Effector memory CD4-positive, alpha-beta T cell (primary cell): ENCODE data around the gene KCNRG.
A peak's percentile ranks its signal among the peaks of the same experiment; 100 is the strongest.

Experiments
- DNase-seq, 3 donors: peaks; one replicate each; pipeline ENCODE4 v3.0.0-alpha.2; 2020
- H3K27ac ChIP-seq: 2 replicates; pipeline ENCODE4 v1.7.0; 2013; ENCODE audit warnings: mild to moderate bottlenecking, low read length, moderate library complexity; ENCODE audit not compliant: insufficient read depth, poor library complexity, severe bottlenecking
- H3K27me3 ChIP-seq: replicated peaks from 2 replicates; pipeline ENCODE4 v1.7.0; 2013; ENCODE audit warnings: mild to moderate bottlenecking, low read length; ENCODE audit not compliant: insufficient read depth, control insufficient read depth, poor library complexity, severe bottlenecking
- H3K36me3 ChIP-seq: 2 replicates; pipeline ENCODE4 v1.7.0; 2013; ENCODE audit warnings: mild to moderate bottlenecking, low read length, moderate library complexity; ENCODE audit not compliant: control insufficient read depth, insufficient read depth
- H3K4me1 ChIP-seq: 2 replicates; pipeline ENCODE4 v1.7.0; 2013; ENCODE audit warnings: low read length, mild to moderate bottlenecking; ENCODE audit not compliant: control insufficient read depth, insufficient read depth, poor library complexity, severe bottlenecking
- H3K4me3 ChIP-seq: 2 replicates; pipeline ENCODE4 v1.7.0; 2013; ENCODE audit warnings: low read length, low read depth, mild to moderate bottlenecking; ENCODE audit not compliant: insufficient read depth, poor library complexity, severe bottlenecking
- H3K9me3 ChIP-seq: 2 replicates; pipeline ENCODE4 v1.7.0; 2013; ENCODE audit warnings: mild to moderate bottlenecking, low read length, moderate library complexity; ENCODE audit not compliant: control insufficient read depth

Gene KCNRG

DNA sequence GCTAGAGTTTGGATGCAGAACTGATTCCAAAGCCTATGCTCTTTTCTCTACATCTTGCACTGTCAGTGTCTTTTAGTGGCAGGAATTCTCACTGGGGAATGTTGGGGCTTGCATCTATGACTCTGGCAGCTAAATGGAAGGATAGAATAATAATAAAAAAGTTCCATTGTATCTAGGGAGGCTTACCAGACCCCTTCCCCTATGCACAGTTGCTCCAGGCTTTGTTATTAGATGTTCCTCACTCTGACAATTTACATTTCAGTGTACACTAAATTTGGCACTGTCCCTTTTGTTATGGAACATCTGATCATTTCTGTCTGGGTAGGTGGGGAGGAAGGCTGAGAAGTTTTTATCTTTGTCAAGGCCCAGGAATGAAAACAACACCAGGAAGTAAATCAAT lies 22.1 kb upstream of the KCNRG start:
- Histone ChIP-seq H3K36me3 (no peaks in the 10 kb centered on the region), H3K4me3 (no peak overlapping the region), H3K27ac (no peak overlapping the region), H3K9me3 (no peaks in the 10 kb centered on the region), H3K4me1 (peaks cover 12% of the 10 kb centered on the region), H3K27me3 (no peaks in the 10 kb centered on the region)
- no peak for DNase-seq

DNA sequence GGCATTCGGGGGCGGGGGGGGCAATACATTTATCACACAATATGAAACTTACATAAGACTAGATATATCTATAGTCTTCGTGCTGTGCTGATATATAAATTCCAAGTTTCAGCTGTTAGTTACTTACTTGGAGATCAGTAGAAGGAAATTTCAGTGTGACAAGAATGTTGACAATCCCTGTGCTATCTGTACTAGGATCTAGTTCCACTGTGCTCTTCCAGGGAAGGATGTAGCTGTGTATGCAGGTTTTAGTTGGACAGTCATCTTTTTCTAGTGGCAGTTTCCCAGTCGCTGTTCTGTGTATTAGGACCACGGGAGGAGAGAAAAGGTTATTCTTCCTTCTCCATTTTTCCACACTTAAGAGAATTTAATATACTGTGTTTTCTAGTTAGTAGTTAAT lies 21.6 kb upstream of the KCNRG start:
- peaks cover 18% of the 10 kb centered on the region for H3K4me1 ChIP-seq
- H3K27me3 ChIP-seq = no peaks in the 10 kb centered on the region
- H3K36me3 ChIP-seq = no peaks in the 10 kb centered on the region
- H3K27ac ChIP-seq = no peak overlapping the region
- no peaks in the 10 kb centered on the region for H3K9me3 ChIP-seq
- H3K4me3 ChIP-seq = no peak overlapping the region
- DNase-seq = no peak

DNA sequence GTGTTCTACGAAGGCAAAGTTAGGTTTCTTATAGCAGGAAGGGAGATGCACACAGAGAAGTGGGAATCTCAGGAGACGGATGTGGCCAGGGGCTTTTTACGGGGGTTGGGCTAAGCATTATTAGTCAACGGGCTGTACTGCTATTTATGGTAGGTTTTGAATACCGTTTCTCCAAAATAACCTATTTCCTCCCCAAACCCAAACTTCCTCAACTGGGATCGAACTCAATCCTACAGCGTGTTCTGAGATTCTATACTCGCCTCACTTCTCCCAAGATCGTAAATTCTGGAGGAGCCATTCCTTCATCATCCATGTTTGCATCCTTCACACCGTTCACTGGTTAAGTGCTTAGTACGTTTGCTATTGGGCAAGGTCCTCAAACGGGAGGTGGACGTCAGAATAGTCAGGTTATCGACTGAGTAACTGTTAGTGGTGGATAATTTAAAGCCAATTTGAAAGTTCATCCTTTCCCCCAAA lies 19.6 kb upstream of the KCNRG start:
- peak overlapping the region; percentile 74 for H3K4me3 ChIP-seq
- no peaks in the 10 kb centered on the region for H3K9me3 ChIP-seq
- DNase-seq = no peak
- H3K4me1 ChIP-seq = peaks cover 27% of the 10 kb centered on the region
- H3K27ac ChIP-seq = peak overlapping the region; percentile 58
- peaks cover 3% of the 10 kb centered on the region for H3K36me3 ChIP-seq
- no peaks in the 10 kb centered on the region for H3K27me3 ChIP-seq

DNA sequence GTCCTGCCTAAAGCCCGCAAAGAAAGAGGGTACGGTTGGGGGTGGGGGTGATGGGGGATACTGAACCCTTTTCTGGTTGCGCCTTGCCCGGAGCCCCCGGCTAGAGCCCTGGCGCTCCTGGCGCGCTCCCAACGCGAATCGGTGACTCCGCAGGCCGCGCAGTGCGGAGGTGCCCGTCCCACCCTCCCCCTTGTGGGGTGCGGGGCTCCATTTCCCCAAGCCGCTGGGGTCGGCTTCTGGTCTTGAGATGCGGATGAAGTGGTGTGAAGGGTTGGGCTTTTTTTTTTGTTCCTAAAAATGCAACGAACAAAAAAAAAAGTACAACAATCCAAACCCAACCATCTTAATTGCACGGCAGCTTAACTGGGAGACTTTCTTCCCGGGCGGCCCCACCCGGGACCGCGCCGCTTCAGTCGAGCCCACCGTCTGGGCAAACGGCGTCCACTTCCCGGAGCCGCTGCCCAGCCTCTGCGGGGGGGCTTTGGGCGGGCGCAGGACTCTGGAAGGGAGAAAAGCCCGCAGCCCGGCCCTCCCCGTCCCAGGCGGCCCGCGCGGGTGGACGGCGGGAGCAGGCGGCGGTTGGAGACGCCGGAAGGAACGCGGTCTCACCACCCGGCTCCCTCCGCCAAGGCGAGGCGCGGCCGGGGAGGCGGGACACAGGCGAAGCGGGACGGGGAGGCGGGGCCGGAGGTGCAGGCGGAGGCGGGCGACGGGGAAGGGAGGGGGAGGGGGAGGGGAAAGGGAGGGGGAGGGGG lies 18.9 kb upstream of the KCNRG start:
- Histone ChIP-seq H3K9me3 (no peaks in the 10 kb centered on the region), H3K4me3 (peak overlapping the region; percentile 74), H3K36me3 (peaks cover 3% of the 10 kb centered on the region), H3K27me3 (no peaks in the 10 kb centered on the region), H3K4me1 (peaks cover 27% of the 10 kb centered on the region), H3K27ac (peak overlapping the region; percentile 58)
- peak; percentile 76 to 84 (median 84) for DNase-seq

DNA sequence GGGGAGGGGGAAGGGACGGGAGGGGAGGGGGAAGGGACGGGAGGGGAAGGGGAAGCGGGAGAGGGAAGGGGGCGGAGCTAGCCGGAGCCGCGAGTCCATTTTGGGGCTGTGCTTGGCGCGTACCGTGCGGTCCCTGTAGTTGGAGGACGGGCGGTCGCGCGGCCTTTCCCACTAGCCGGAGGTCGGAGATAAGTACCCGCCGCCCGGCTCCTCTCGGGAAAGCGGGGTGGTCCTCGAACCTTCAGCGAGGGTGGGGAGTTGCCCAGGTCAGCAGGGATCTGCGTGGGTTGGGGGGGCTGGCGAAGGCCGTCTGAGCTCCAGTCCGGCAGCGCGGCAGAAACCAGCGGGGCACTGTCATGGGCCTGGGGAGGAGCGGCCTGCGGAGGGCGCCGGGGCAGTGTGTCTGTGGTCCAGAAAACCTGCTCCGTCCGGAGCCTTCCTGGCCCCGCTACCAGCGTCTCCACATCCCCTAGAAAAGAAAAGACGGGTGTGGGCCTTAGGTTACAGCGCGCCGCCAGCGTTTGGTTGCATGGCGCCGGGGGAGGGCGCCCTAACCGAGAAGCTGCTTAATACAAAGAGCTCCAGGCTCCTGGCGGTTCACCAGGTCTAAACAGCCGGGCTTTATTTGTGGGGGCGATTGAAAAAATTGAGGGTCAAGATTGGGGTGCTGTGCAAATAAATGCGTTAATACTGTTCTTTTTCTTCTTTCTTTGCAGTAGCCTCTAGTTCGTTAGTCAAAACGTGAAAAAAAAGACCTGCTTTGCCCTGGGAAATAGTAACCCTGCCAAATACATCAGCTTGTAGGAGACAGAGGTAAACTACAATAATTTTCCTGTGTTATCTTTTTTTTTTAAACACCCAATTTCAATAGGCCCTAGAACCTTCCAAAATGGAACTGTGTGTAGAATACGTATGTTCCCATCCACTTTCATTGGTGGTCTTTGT lies 18.0 kb upstream of the KCNRG start, which contains the start of gene TRIM13:
Gene TRIM13, plus strand, starts transcription at position 92 of the 945 bp plus-strand sequence. CDS start 14,899 bp downstream, outside the sequence.
- Histone ChIP-seq H3K27ac (peak within 1 kb of the TSS; percentile 93), H3K27me3 (no peaks in the 10 kb centered on the region), H3K36me3 (peaks cover 3% of the 10 kb centered on the region), H3K9me3 (no peaks in the 10 kb centered on the region), H3K4me1 (peaks cover 27% of the 10 kb centered on the region), H3K4me3 (peak within 1 kb of the TSS; percentile 92)
- DNase-seq = peak; percentile 56 to 75 (median 69)

DNA sequence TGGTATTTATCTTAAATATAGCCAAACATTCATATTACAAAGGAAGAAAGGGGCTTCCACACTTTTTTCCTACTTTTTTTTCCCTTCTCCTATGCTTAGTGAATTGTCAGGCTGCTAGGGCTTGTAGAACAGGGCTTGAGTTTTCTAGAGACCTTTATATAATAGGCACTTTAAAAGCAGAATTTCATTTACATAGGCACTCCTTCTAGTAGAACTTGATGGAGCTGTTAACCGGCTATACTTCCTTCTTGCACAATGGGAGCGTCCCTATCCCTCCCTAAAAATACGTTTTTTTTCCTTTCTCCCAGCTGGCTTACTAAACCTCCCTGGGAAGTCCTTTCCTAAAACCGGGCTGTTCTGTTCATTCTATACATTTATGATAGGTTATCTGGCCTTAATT lies 17.3 kb upstream of the KCNRG start:
- Histone ChIP-seq H3K9me3 (no peaks in the 10 kb centered on the region), H3K27ac (peak overlapping the region; percentile 93), H3K36me3 (peaks cover 3% of the 10 kb centered on the region), H3K4me3 (no peak overlapping the region), H3K27me3 (no peaks in the 10 kb centered on the region), H3K4me1 (peaks cover 27% of the 10 kb centered on the region)
- DNase-seq = no peak

DNA sequence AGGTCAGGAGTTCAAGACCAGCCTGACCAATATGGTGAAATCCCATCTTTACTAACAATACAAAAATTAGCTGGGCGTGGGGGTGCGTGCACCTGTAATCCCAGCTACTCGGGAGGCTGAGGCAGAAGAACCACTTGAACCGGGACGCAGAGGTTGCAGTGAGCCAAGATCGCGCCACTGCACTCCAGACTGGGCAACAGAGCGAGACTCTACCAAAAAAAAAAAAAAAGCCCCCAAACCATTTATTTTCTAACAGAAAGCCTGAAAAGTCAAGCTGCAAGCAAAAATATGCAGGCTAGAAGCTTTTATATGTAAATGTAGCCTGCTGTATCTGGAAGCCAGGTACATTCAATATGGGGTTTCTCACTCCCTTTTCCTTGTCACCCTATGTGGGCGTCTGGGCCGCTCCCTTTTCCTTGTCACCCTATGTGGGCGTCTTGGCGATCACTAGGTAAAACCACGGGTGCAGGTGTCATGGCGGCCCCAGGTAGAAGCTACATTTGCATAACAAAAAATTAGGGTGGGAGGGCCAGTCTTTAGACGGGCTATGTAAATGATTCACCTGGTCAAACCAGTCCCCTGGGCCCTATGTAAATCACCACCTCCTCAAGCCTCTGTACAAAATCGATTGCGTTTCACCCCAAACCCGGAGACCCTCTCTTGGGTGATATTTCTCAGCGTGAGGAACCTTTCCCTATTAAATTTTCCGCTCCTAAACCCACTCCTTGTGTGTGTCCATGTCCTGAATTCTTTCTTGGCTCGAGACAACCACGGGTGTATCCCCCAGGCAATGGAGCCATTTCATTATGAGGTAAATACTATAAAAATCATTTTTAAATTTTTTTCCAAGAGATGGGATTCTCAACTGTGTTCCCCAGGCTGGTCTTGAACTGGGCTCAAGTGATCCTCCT lies 16.3 kb upstream of the KCNRG start:
- H3K4me1 ChIP-seq = peaks cover 27% of the 10 kb centered on the region
- H3K36me3 ChIP-seq = peaks cover 3% of the 10 kb centered on the region
- no peak for DNase-seq
- H3K9me3 ChIP-seq = no peaks in the 10 kb centered on the region
- H3K4me3 ChIP-seq = no peak overlapping the region
- H3K27me3 ChIP-seq = no peaks in the 10 kb centered on the region
- no peak overlapping the region for H3K27ac ChIP-seq

DNA sequence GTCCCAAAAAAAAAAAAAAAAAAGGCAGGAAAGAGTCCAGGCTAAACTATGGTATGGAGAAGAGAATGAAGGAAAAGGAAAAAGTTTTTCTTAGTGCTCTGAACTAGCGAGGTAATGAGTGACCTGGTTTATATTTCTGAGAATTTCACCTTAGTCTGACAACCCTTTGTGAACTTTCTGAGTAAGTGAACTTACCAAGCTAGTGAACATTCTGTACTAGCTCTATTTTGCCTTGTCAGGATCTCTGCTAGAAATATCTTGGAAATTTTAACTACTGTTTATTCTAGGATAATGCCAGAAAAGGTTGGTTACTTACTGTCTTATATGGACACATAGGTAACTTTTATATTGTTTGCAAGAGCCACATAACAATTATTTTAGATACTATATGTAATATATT lies 14.0 kb upstream of the KCNRG start:
- no peak overlapping the region for H3K4me3 ChIP-seq
- no peaks in the 10 kb centered on the region for H3K9me3 ChIP-seq
- DNase-seq = no peak
- peaks cover 3% of the 10 kb centered on the region for H3K36me3 ChIP-seq
- peaks cover 24% of the 10 kb centered on the region for H3K4me1 ChIP-seq
- no peaks in the 10 kb centered on the region for H3K27me3 ChIP-seq
- H3K27ac ChIP-seq = no peak overlapping the region

DNA sequence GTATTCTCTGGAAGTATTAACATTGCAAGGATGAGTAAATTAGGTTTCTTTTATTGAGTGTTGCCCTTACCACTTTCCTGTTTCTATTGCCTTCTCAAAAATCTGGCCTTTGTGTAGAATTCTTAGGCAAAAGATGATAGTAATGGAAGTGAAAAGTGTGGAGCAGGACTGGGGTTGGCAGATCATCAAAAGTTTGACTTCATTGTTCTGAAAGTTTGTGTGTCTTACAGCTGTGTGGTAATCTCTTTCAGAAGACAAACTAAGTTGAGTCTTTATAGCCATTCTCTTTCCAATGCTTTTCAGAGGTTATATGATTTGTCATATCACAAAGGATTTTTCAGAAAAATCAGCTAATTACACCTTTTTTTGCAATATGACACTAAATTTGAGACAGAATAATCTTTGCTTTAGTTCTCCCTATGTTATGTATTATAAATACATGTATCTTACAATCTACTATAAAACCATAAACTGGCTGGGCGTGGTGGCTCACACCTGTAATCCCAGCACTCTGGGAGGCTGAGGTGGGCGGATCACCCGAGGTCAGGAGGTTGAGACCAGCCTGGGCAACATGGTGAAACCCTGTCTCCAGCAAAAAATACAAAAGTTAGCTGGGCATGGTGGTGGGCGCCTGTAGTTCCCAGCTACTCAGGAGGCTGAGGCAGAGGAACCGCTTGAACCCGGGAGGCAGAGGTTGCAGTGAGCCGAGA lies 8.7 kb upstream of the KCNRG start:
- H3K27ac ChIP-seq = no peak overlapping the region
- no peak overlapping the region for H3K4me3 ChIP-seq
- H3K4me1 ChIP-seq = no peaks in the 10 kb centered on the region
- H3K36me3 ChIP-seq = peaks cover 15% of the 10 kb centered on the region
- no peaks in the 10 kb centered on the region for H3K27me3 ChIP-seq
- DNase-seq = no peak
- no peaks in the 10 kb centered on the region for H3K9me3 ChIP-seq
